Fibroblast of gingiva (primary cell): Measurements from ENCODE around the gene CYP19A1.

Source experiments
- DNase-seq: peaks from one replicate; pipeline ENCODE4 v3.0.0-alpha.2; 2011; ENCODE audit warnings: low read depth

Gene CYP19A1

DNA sequence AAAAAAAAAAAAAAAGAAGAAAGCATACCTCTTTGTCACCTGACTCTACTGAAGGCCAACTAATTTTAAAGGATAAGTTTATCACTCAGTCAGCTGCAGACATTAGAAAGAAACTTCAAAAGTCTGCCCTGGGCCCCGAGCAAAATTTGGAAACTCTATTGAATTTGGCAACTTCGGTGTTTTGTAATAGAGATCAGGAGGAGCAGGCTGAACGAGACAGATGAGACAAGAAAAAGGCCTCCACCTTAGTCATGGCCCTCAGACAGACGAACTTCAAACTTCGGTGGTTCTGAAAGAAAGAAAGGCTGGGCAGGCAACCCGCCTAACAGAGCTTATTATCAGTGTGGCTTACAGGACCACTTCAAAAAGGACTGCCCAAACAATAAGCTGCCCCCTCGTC, 21.6 kb upstream of the CYP19A1 start:
- DNase-seq, result no peak

DNA sequence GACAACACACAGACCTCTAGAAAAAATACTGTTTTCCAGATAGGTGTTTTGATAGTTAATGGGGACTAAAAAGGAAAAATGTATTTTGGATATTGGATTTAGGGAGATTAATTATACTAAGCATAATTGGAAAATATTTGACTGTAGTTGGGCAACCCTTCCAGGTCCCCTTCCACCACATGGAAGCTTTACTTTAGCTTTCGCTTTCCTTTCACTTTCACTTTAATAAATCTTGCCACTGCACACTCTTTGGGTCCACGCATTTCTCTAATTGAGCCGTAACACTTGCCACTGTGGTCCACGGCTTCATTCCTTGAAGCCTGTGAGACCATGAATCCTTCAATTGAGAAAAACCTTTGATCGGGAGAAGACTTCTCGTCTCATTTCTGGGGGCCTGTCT, 18.6 kb upstream of the CYP19A1 start:
- DNase-seq, result no peak

DNA sequence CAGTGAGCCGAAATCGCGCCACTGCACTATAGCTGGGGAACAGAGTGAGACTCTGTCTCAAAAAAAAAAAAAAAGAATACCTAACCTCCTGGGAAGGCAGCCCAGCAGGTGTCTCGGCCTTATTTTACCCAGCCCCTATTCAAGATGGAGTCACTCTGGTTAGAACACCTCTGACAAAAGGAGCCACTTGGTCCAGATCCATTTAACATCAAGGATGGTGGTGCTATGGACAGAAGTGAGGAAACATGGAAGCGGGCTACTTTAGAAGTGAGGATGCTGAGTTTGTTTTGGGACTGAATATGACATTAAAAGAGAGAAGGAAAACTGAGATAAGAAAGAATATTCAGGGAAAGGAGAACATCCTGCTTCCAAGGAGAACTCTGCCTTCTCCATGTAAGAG, 17.8 kb upstream of the CYP19A1 start:
- no peak for DNase-seq

DNA sequence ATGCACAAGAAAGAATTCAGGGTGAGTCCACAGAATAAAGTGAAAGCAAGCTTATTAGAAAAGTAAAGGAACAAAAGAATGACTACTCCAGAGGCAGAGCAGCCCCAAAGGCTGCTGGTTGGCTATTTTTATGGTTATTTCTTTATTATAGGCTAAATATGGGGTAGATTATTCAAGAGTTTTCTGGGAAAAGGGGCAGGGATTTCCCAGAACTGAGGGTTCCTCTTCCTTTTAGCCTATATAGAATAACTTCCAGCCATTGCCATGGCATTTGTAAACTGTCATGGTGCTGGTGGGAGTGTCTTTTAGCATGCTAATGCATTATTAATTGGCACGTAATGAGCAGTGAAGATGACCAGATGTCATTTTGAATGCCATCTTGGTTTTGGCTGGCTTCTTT, 16.7 kb upstream of the CYP19A1 start:
- DNase-seq, result no peak

DNA sequence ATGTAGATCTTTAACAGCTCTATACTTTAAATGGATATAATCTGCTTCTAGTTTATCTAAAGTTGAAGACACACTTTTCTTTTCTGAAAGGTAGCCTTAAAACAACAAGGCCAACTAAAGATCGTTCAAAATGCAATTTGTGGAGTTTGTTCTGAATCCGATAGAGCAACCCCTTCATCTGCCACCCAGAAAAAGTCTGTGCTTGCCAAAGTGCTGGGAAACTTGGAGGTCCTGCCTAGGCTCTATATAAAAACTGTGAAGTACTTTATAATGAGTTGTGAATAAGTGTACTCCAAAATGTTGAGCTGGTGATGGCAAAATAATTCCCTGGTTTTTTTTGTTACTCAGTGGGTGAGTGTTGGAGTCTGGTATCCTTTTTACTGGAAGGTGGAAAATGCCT, 15.6 kb upstream of the CYP19A1 start:
- DNase-seq, result no peak

DNA sequence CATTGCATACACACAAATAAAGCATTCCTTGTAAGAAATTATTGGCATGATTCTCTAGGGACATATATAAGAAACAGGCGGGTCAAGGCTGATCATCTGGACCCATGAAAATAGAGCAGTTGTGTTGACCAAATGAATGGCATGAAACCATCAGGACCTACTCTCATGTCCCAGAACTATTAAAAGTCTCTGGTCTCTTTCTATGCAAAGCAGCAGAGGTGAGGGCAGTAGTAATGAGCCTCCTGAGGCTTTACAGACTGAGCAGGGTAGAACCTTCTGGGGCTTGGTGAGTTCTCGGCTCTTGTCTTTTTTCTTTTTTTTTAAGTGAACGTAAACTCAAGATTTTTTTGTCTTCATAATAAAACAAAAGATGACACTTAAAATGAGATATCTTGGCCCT, 12.3 kb upstream of the CYP19A1 start:
- DNase-seq, result no peak

DNA sequence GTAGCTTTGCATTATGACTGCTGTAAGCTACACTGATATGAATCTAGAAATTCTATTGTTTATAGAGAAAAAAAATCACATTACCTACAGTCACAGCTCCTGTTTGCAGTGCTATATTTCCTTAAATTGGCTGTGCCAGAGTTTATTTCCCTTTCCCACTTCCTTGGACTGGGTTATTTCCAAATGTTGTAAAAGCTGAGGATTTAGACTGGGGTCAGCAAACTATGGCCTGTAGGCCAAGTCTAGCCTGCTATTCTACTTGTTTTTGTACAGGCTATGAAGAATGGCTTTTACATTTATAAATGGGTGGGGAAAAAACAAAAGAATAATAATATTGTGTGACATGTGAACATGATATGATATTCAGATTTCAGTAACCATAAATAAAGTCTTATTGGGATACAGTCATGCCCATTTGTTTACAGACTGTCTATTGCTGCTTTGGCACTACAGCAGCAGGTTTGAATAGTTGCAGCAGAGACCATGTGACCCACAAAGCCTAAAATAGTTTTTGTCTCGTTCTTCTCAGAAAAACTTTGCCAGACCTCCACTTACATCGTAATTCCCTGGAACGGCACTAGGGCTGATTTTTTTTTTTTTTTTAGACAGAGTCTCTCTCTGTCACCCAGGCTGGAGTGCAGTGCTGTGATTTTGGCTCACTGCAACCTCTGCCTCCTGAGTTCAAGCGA, 10.9 kb upstream of the CYP19A1 start:
- peak; percentile 89 for DNase-seq

DNA sequence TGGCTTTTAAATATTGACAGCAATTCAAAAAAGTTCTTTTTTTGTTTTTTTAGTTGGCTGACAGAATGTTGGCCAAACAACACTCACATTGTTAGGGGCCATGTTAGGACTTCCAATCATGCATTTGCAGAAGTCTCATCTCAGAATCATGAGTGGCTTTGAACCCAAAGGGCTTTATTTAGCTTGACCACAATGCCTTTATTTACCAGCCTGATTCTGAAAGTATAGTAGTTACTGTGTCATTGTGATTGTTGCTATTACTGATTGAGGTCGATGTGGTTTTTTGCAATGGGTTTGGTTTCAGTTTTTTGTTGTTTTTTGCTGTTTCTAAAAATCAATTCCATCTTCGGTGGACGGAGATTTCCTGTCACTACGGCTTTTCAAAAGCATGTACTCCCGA, 10.3 kb upstream of the CYP19A1 start:
- peak; percentile 40 for DNase-seq

DNA sequence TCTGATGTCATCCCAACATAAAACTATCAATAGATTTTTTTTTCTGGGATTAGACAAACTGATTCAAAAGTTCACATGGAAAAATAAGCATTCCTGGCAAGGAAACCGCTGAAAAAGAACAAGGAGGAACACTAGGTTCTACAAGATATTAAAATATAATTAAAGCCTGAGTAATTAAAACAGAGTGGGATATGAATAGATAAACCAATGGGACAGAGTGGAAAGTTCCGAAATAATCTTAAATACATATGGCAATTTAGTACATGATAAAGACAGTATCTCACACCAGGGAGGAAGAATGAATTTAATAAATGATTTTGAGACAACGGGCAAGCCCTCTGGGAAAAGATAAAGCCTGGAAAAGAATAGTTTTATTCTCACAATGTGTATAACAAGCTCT, 7.7 kb upstream of the CYP19A1 start:
- no peak for DNase-seq

DNA sequence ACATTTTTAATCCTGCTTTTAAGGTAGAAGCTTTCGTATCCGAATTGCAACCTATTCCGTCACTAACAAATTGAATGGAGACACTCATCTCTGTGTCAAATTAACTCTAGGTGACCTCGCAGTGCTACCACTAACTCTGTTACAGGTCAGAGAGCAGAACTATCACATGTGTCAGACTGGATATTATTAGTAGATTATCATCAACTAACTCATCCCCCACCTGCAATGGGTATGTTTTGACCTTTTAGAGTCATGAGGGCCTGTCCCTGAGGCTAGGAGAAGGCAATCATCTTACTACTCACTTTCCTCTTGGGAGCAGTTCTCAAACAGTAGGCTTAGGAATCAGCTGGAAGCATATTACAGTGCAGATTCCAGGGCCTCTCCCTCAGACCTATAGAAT, 5.1 kb upstream of the CYP19A1 start:
- no peak for DNase-seq

DNA sequence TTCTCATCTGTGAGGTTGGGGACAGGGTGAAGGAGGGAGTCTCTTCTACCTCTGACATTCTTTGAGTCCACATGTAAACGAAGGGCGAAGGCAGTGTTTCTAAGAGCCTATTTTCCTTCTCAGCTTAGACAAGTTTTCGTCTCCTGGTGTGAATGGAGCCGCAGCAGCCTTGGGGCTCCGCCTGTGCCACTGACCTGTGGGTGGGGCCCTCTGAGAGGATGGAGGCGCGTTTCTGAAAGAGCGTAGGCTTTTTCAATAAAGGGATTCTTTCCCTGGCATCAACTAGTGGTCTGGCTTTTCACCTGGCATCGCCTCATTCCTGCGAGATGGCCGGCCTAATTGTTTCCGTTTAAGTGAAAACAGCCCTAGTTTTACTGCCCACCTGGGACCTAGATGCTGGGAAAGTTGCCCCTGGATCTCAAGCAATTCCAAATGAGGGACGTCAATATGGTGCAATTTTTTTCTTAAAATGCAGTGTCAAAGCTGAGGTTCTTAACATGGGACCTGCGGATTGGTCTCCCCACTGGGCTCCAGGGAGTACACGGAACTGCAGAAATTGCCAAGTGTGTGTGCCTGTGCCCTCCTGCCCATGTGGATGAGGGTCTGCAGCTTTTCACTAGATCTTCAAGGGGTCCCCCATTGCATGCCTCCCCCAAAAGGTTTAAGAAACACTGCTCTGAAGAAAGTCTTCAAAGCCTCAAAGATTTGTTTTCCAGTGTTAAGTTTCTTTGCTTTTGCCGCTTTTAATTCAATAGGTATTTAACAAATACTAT, 4.0 kb upstream of the CYP19A1 start:
- no peak for DNase-seq

DNA sequence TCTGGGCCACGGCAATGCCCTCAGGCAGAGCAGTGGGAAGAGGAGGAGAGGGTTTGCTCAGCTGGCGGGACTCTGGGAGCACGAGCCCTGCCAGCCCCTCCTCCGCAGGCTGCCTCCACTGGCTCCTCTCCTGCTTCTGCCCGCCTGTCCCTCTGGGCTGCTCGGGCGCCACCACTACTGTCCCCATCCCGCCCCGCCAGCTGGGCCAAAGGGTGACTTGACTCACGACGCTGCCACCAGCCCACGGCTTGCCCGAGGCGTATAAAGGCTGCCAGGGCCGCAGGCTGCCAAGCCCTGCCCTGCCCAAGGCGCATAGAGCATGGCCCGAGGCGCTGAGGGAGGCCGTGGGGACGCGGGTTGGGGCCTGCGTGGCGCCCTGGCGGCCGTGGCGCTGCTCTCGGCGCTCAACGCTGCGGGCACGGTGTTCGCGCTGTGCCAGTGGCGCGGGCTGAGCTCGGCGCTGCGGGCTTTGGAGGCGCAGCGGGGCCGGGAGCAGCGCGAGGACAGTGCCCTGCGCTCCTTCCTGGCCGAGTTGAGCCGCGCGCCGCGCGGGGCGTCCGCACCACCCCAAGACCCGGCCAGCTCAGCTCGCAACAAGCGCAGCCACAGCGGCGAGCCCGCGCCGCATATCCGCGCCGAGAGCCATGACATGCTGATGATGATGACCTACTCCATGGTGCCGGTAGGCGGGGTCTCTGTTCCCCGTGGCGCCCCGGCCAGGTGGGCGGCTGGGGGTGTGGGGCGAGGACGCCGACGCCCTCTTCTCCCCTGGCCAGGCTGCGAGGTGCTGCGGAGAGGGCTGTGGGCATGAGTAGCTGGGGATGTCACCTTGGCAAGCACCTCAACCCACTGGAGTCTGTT, 3.2 kb upstream of the CYP19A1 start, which contains the start of gene GLDN:
GLDN (plus strand) TSS at position 290 of the 861 bp plus-strand sequence; CDS start at position 320, 30 bp downstream.
- DNase-seq, result peak; percentile 34

DNA sequence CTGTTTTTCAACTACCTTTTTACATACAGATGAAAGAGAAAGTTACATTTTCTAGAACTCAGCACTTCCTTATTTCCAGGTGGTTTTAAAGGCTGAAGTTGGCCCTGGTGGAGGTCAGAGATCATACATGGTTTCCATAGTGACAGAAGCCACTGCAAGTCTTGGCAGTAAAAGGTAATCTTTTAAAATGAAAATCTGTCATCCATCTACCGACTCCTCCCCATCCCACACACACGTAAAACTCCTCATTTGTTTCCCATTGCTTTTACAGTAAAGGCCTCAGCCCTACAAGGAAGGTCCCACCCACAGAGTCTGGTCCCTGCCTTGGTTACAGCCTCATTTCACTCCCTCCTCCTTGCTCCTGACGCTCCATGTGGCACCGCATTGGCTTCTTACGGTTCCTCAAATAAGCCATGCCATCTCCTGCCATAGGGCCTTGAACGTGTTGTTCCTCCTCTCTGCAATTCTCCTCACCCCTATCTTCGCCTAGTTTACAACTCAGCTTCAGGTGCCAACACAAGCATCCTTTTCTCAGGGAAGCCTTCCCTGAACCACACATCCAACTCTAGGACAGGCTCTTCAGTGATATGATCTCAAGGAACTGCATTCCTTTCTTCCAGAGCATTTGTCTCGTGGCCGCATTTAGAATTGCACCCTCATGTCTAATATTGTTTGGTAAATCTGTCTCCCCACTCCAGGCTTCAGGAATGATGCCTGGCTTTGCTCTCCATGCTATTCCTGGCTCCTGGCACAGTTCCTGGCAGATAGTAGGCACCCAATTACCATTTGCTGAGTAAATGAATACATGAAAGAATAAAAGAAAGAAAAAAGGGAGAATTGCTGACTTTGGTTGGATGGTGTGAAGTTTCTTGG, 2.6 kb downstream of the CYP19A1 start:
- no peak for DNase-seq

DNA sequence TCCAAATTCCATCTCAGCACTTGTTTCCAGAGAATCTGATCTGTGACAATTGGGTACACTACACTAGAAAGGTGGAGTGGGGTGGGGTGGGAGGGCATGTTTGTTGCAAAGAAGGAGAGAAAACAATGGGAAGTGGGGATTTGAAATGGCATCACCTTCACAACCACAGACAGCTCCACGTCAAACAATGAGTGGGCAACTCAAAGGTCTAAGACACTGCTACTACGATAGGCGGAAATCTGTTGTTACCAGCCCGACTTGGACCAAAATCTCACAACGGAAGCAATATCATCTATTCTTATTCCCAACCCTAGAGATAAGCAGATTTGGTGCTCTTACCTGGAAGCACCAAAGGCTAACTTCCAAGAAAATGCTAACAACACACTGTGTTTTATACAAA, 3.3 kb downstream of the CYP19A1 start:
- DNase-seq, result no peak

DNA sequence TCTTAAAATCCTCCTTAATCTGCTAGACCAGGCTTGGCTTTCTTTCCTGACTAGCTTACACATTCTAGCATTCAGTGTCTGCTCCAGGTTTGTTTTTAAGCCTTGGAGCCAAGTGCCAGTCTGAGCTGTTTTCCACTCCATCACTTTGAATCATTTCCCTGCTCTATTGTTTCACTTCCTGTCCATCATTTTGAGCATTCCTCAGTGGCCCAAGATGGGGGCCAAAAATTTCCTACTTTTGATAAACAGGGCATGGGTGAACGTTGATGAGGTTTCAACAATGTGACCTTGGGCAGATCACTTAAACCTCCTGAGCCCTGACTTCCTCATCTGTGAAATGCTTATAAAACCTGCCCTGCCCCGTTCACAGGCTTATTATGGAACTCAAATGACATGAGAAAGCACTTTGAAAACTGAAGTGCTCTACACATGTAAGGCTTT, 4.4 kb downstream of the CYP19A1 start:
- DNase-seq, result no peak

DNA sequence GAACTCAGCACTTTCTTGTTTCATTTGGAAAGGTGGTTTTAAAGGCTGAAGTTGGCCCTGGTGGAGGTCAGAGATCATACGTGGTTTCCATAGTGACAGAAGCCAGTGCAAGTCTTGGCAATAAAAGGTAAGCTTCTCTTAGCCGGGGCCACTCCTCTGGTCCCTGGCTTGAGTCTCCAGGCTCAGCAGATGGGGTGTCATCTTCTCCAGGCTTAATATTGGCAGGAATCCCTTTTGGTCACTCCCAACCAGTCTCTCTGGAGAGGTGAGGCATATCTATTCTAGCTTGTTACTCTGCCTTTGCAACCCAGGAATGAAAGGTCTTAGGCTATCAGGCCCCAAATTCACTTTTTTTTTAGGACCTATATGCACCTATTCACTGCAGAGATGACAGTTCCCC, 4.8 kb downstream of the CYP19A1 start:
- DNase-seq, result no peak

DNA sequence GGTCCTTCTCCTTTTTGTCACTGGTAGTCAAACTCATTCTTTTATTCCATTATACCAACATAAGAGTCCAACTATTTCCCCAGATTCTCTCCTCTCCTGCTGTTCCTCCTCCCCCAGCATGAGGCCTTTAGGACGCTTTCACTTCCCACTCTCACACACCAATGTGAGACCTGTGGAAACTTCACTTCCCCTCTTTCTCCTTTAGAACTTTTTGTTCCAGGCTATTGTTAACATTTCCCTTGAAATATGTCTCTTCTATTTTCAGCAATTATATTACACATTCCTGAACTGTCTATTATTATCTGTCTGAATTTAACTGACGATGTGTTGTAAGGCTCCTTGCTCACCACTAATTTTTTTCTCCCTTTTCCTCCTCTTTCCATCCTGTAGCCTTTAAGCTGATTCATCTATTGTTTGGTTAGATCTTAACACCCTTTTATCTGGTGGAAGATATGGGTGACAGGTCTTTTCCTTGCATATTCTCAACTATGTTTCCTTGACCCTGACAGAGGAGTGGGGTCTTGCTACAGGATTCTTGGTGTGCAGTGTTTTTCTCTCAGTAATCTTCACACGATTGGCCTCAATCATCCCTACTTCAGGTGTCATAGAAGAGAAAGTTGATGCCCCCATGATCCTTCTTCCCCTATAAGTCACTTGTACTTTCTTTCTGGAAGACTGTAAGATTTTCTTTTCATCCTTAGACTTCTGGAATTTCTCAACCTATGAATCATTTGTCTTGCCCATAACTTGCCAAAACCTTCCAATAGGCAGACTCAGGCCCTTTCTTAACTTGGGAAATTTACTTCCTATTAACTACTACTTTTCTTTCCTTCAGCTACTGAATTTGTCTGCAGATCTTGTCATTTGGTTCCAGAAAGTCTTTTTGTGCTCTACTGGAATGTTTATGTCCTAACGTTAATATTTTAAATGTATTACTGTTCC, 5.9 kb downstream of the CYP19A1 start:
- DNase-seq, result peak; percentile 54

DNA sequence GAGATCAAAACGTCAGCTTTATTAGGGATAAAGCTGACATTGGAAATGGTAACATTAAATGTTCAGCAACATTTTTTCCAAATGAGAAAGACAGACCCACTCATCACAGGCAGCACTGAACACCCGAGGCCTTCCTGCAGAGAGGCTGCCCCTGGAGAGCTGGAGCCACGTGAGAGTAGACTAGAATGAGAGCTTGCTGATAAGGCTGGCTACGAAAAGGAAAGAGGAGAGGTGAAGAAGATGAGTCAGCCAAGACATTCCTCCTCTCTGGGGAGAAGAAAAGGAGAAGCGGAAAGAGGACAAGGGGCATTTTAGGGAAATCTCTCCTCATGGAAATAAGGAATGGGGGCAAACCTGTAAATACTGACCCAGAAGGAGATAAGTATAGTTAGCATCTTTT, 7.3 kb downstream of the CYP19A1 start:
- DNase-seq, result no peak

DNA sequence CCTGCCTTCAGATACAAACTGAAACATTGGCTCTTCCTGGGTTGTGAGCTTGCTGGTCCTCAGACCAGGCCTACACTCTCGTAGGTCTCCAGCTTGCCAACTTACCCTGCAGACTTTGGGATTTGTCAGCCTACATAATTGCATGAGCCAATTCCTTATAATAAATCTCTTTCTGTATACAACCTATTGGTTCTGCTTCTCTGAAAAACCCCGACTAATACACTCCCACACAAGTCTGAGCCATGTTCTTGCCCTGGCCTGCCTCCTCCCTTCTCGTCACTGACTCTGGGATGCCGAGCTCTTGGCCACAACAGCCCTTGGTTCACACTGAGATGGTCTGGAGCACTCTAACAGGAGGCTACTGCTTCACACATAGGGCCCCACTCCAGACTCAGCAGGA, 9.5 kb downstream of the CYP19A1 start:
- no peak for DNase-seq

DNA sequence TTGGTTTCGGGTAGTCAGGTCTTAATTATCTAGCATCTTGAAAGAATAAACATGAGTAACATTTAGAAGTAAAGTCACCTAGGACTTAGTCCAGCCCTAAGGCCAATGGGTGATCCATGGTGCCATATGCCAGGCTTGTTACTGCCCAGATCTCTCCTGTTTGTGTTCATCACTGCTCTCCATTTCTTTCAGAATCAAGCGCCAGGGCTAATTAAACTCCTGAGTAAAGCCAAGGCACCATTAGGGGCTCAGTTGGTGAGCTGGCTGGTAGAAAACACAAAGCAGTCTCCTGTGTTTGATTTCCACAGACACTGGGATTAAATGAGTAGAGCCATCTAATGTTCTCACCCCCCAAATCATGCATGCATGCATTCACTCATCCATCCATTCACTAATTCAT, 11.3 kb downstream of the CYP19A1 start:
- no peak for DNase-seq

DNA sequence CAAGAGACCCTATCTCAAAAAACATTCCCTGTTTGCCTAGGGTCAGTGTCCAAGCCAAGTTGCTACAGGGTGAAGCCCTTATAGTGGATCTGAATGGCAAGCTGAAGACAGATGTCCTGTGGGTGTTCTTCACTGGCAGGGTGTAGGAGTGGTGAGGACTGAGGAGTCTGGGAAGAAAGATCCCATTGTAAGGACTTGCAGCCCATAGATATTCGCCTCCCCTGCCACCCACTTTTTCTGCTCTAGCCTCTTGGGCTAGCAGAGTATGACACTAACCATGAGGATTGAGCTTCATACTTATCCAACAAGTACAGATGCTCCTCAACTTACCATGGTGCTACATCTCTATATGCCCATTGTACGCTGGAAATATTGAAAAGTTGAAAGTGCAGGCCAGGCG, 13.2 kb downstream of the CYP19A1 start:
- no peak for DNase-seq
